Caco-2 (cell line): Measurements from ENCODE around the gene TNS4. TPM values are rescaled to one million over a fixed set of nuclear protein-coding genes. Genes with fewer than 3 reads are reported as not detected.

ENCODE experiments used
- BruUV-seq: library from RNA; stranded (reverse); fragments of 400-500 nt; replicated peaks from 2 replicates; lab custom pipeline; 2021; lab: Mats Ljungman, UMichigan
- CTCF ChIA-PET: fragments of 300-600 bp; sonication (Branson Sonifier 250); formaldehyde crosslinking; loops from one replicate; lab custom pipeline; 2022; ENCODE audit warnings: antibody characterized with exemption; lab: Charles Lee
- POLR2A ChIA-PET: fragments of 300-600 bp; sonication (Branson Sonifier 250); formaldehyde crosslinking; loops from one replicate; lab custom pipeline; 2022; ENCODE audit warnings: antibody characterized with exemption; lab: Charles Lee
- DNase-seq, 2 experiments: peaks; one replicate each; pipeline versions ENCODE4 v3.0.0 to v3.0.0-alpha.2; 2020 to 2022
- H3K27me3 ChIP-seq: replicated peaks from 2 replicates; pipeline ENCODE4 v1.6.0; 2011; ENCODE audit warnings: low read length; ENCODE audit not compliant: control insufficient read depth, insufficient read depth
- H3K36me3 ChIP-seq: 2 replicates; pipeline ENCODE4 v1.5.1; 2011; ENCODE audit warnings: low read length; ENCODE audit not compliant: control insufficient read depth, insufficient read depth
- H3K4me1 ChIP-seq: fragments of 250-450 bp; sonication (Bioruptor Pico); 2 replicates; pipeline ENCODE4 v1.5.1; 2020; ENCODE audit warnings: mild to moderate bottlenecking
- H3K4me3 ChIP-seq: 2 replicates; pipeline ENCODE4 v1.5.1; 2011; ENCODE audit warnings: low read depth, mild to moderate bottlenecking, control low read depth, low read length
- H3K9me3 ChIP-seq: fragments of 250-450 bp; sonication (Bioruptor Pico); 2 replicates; pipeline ENCODE4 v1.5.1; 2020; ENCODE audit warnings: mild to moderate bottlenecking, moderate library complexity
- H3K27ac Mint-ChIP-seq: one replicate; pipeline ENCODE4 v1.8.0; 2022; ENCODE audit warnings: mixed read lengths; ENCODE audit not compliant: unreplicated experiment
- H3K27me3 Mint-ChIP-seq: one replicate; pipeline ENCODE4 v1.8.0; 2022; ENCODE audit warnings: mixed read lengths; ENCODE audit not compliant: insufficient read depth, unreplicated experiment
- H3K36me3 Mint-ChIP-seq: one replicate; pipeline ENCODE4 v1.8.0; 2022; ENCODE audit warnings: mild to moderate bottlenecking, mixed read lengths; ENCODE audit not compliant: insufficient read depth, unreplicated experiment
- H3K4me1 Mint-ChIP-seq: one replicate; pipeline ENCODE4 v1.8.0; 2022; ENCODE audit warnings: low read depth, mixed read lengths; ENCODE audit not compliant: unreplicated experiment
- H3K4me3 Mint-ChIP-seq: one replicate; pipeline ENCODE4 v1.8.0; 2022; ENCODE audit warnings: mild to moderate bottlenecking, moderate library complexity, mixed read lengths; ENCODE audit not compliant: unreplicated experiment
- H3K9me3 Mint-ChIP-seq: one replicate; pipeline ENCODE4 v1.8.0; 2022; ENCODE audit warnings: mixed read lengths; ENCODE audit not compliant: unreplicated experiment
- CTCF ChIP-seq, 2 experiments: fragments of 200-600 bp in 1 of 2; IDR thresholded peaks; 1 replicate in 1 of 2; 2 replicates in 1 of 2; pipeline versions ENCODE4 v1.5.1 to v1.8.0; 2011 to 2022; ENCODE audit warnings: antibody characterized with exemption in 1 of 2, control low read depth in 1 of 2, inconsistent platforms in 1 of 2, low read depth in 1 of 2, low read length in 1 of 2, mild to moderate bottlenecking in 1 of 2, moderate library complexity in 1 of 2; ENCODE audit not compliant: insufficient read depth in 1 of 2, severe bottlenecking in 1 of 2, unreplicated experiment in 1 of 2
- intact Hi-C: fragments of 100-400 bp; cut with micrococcal nuclease; formaldehyde crosslinking; loops from one replicate; pipeline ENCODE4 v1.10.0; 2022; ENCODE audit not compliant: unreplicated experiment
- total RNA-seq: library from RNA; stranded (reverse); gene quantifications from 2 replicates; pipeline ENCODE4 v1.2.3, GENCODE V29; 2022

The TNS4 gene
- total RNA-seq, 1 experiment from 2014 or later, result not detected

- no peaks in the 10 kb centered on the region for H3K4me1 Mint-ChIP-seq
- Histone ChIP-seq H3K4me1 (peaks cover 3% of the 10 kb centered on the region; the same call in 1 of the 2 replicates), H3K4me3 (no peak overlapping the region), H3K27me3 (no peaks in the 10 kb centered on the region), H3K9me3 (no peaks in the 10 kb centered on the region), H3K36me3 (no peaks in the 10 kb centered on the region)
- no peaks in the 10 kb centered on the region for H3K36me3 Mint-ChIP-seq
- ChIA-PET CTCF (no interaction called here), POLR2A (no interaction called here)
- intact Hi-C loops, result no loop called here
- H3K27me3 Mint-ChIP-seq, result no peaks in the 10 kb centered on the region
- no peak for DNase-seq
- no peak overlapping the region for H3K4me3 Mint-ChIP-seq
- no peaks in the 10 kb centered on the region for H3K9me3 Mint-ChIP-seq
- no peak for TF ChIP-seq CTCF (IDR thresholded peaks at IDR 0.05; ENCODE audit: insufficient read depth in 1 of 2, low read depth in 1 of 2, low read length in 1 of 2, severe bottlenecking in 1 of 2, unreplicated experiment in 1 of 2)
- H3K27ac Mint-ChIP-seq, result no peak overlapping the region
- BruUV-seq, result no TSS peak
Observed at GRCh38 chr17:40454613-40454995, 46.8 kb downstream of the TNS4 start.

GRCh38 chr17:40453881-40454612, 47.4 kb downstream of the TNS4 start:
- CTCF ChIA-PET, result no interaction called here
- Histone ChIP-seq H3K4me1 (peaks cover 6% of the 10 kb centered on the region), H3K4me3 (no peak overlapping the region), H3K27me3 (no peaks in the 10 kb centered on the region), H3K36me3 (no peaks in the 10 kb centered on the region), H3K9me3 (no peaks in the 10 kb centered on the region)
- Mint-ChIP-seq H3K4me1 (no peaks in the 10 kb centered on the region), H3K9me3 (no peaks in the 10 kb centered on the region), H3K27ac (no peak overlapping the region), H3K4me3 (no peak overlapping the region), H3K36me3 (no peaks in the 10 kb centered on the region), H3K27me3 (no peaks in the 10 kb centered on the region)
- no peak for DNase-seq
- BruUV-seq, result no TSS peak
- POLR2A ChIA-PET, result no interaction called here
- TF ChIP-seq CTCF (IDR thresholded peaks at IDR 0.05; ENCODE audit: insufficient read depth in 1 of 2, low read depth in 1 of 2, low read length in 1 of 2, severe bottlenecking in 1 of 2, unreplicated experiment in 1 of 2), result no peak
- intact Hi-C loops, result no loop called here

GRCh38 chr17:40452921-40453378, 48.5 kb downstream of the TNS4 start:
- H3K9me3 ChIP-seq, result no peaks in the 10 kb centered on the region
- peaks cover 17% of the 10 kb centered on the region for H3K4me1 ChIP-seq
- H3K36me3 ChIP-seq, result no peaks in the 10 kb centered on the region
- H3K4me3 Mint-ChIP-seq, result no peak overlapping the region
- POLR2A ChIA-PET, result no interaction called here
- H3K27ac Mint-ChIP-seq, result no peak overlapping the region
- H3K4me1 Mint-ChIP-seq, result no peaks in the 10 kb centered on the region
- no peak for DNase-seq
- H3K9me3 Mint-ChIP-seq, result no peaks in the 10 kb centered on the region
- no peaks in the 10 kb centered on the region for H3K27me3 ChIP-seq
- no peaks in the 10 kb centered on the region for H3K36me3 Mint-ChIP-seq
- BruUV-seq, result no TSS peak
- H3K4me3 ChIP-seq, result no peak overlapping the region
- CTCF ChIA-PET, result no interaction called here
- intact Hi-C loops, result no loop called here
- TF ChIP-seq CTCF (IDR thresholded peaks at IDR 0.05; ENCODE audit: insufficient read depth in 1 of 2, low read depth in 1 of 2, low read length in 1 of 2, severe bottlenecking in 1 of 2, unreplicated experiment in 1 of 2), result no peak
- H3K27me3 Mint-ChIP-seq, result no peaks in the 10 kb centered on the region
